Kidney (tissue), 14 donors: ENCODE results near the gene SLC12A3. TPM values are rescaled to one million over a fixed set of nuclear protein-coding genes. Genes with fewer than 3 reads are reported as not detected.

Experiments used
- DNase-seq, 5 donors: peaks; one replicate each; pipeline ENCODE4 v3.0.0-alpha.2; 2013 to 2020
- FAIRE-seq: peaks from 2 replicates; lab custom pipeline; 2012; peaks lifted over from hg19 to GRCh38; lab: Jason Lieb, UNC
- H3K27ac ChIP-seq, 2 donors: one replicate each; pipeline ENCODE4 v1.7.0; 2013; ENCODE audit warnings: low read depth in 2 of 2, low read length in 2 of 2, inconsistent platforms in 1 of 2
- H3K27me3 ChIP-seq: one replicate; pipeline ENCODE4 v1.7.1; 2013; ENCODE audit warnings: low read length, inconsistent platforms; ENCODE audit not compliant: control insufficient read depth, insufficient read depth
- H3K36me3 ChIP-seq, 3 donors: one replicate each; pipeline versions ENCODE4 v1.7.0 to v1.7.1; 2013; ENCODE audit warnings: low read length in 3 of 3, control low read depth in 1 of 3, inconsistent platforms in 1 of 3; ENCODE audit not compliant: insufficient read depth in 3 of 3, control insufficient read depth in 2 of 3
- H3K4me1 ChIP-seq, 3 donors: one replicate each; pipeline versions ENCODE4 v1.7.0 to v1.7.1; 2013; ENCODE audit warnings: low read length in 3 of 3, inconsistent platforms in 1 of 3, low read depth in 1 of 3; ENCODE audit not compliant: control insufficient read depth in 2 of 3, insufficient read depth in 2 of 3
- H3K4me3 ChIP-seq, 3 donors: one replicate each; pipeline versions ENCODE4 v1.7.0 to v1.8.1; 2013; ENCODE audit warnings: low read length in 3 of 3, control low read depth in 1 of 3, inconsistent platforms in 1 of 3
- H3K9ac ChIP-seq, 3 donors: one replicate each; pipeline versions ENCODE4 v1.7.0 to v1.7.1; 2013; ENCODE audit warnings: low read length in 3 of 3, control low read depth in 1 of 3, inconsistent platforms in 1 of 3
- H3K9me3 ChIP-seq, 3 donors: one replicate each; pipeline versions ENCODE4 v1.7.0 to v1.7.1; 2013; ENCODE audit warnings: low read length in 3 of 3, control low read depth in 1 of 3, inconsistent platforms in 1 of 3; ENCODE audit not compliant: control insufficient read depth in 2 of 3, insufficient read depth in 1 of 3
- CTCF ChIP-seq: IDR thresholded peaks from 3 replicates; pipeline ENCODE4 v1.5.1; 2012; ENCODE audit warnings: mild to moderate bottlenecking, moderate library complexity, borderline replicate concordance; ENCODE audit not compliant: insufficient read depth; ENCODE audit errors: extremely low read depth
- intact Hi-C: fragments of 100-400 bp; cut with DNase I; formaldehyde crosslinking; loops from one replicate; pipeline ENCODE4 v1.11.1; 2022
- polyA plus RNA-seq: library from polyadenylated mRNA; stranded (reverse); fragments of 350-450 nt; fragmentation: Illumina TruSeq; extraction: RNeasy Lipid Tissue Mini Kit (QIAGEN cat#74804); gene quantifications from one replicate; pipeline ENCODE4 v1.2.3, GENCODE V29; 2014; ENCODE audit warnings: low read depth, low replicate concordance; ENCODE audit not compliant: insufficient read depth
- total RNA-seq: library from RNA; stranded (reverse); fragmentation: NEBNext Ultra II Directional; extraction: Animal tissue kit (Norgen Biotek cat#: 25700); gene quantifications from one replicate; pipeline ENCODE4 v1.2.1, GENCODE V29; 2021
- donor health status: control.
- donor health status: control.
- donor health status: control.
- donor health status: control.
- donor health status: control.
- donor health status: DM: yes; HTN: yes; CAD: no.
- donor health status: Normal renal cell carcinoma (clear cell type).

Gene SLC12A3
- total and polyA plus RNA-seq, 2 donors from 2014 or later, result 5.4 to 277 TPM

GRCh38 chr16:56918467-56919012, 53.5 kb downstream of the SLC12A3 start:
- Histone ChIP-seq H3K4me3 (no peak overlapping the region), H3K9ac (no peak overlapping the region), H3K9me3 (no peaks in the 10 kb centered on the region), H3K4me1 (peaks cover 0 to 11% (median 10%) of the 10 kb centered on the region in 3 donors), H3K27me3 (no peaks in the 10 kb centered on the region), H3K36me3 (no peaks in the 10 kb centered on the region), H3K27ac (no peak overlapping the region)
- TF ChIP-seq CTCF, result no peak
- FAIRE-seq (no peak), DNase-seq (no peak)
- intact Hi-C loops, result no loop called here

- Histone ChIP-seq H3K9me3 (no peaks in the 10 kb centered on the region), H3K36me3 (no peaks in the 10 kb centered on the region), H3K4me1 (peaks cover 0 to 11% (median 10%) of the 10 kb centered on the region in 3 donors), H3K9ac (no peak overlapping the region), H3K27me3 (no peaks in the 10 kb centered on the region), H3K4me3 (no peak overlapping the region), H3K27ac (no peak overlapping the region)
- no peak for TF ChIP-seq CTCF
- DNase-seq (no peak), FAIRE-seq (no peak)
- intact Hi-C loops, result no loop called here
Observed at GRCh38 chr16:56919099-56919800, 54.2 kb downstream of the SLC12A3 start.

- H3K27ac ChIP-seq, result no peak overlapping the region
- no peak overlapping the region for H3K9ac ChIP-seq
- H3K9me3 ChIP-seq, result no peaks in the 10 kb centered on the region
- no peak for TF ChIP-seq CTCF
- DNase-seq (no peak), FAIRE-seq (no peak)
- intact Hi-C loops, result no loop called here
- H3K4me3 ChIP-seq, result no peak overlapping the region
- no peaks in the 10 kb centered on the region for H3K36me3 ChIP-seq
- H3K4me1 ChIP-seq, result peaks cover 0 to 6% (median 3%) of the 10 kb centered on the region in 3 donors
- H3K27me3 ChIP-seq, result no peaks in the 10 kb centered on the region
Observed at GRCh38 chr16:56921571-56921970, 56.6 kb downstream of the SLC12A3 start.
